Measurements from ENCODE around the gene GNG7. TPM values are rescaled to one million over a fixed set of nuclear protein-coding genes. Genes with fewer than 3 reads are reported as not detected.

Gene GNG7
- total RNA-seq, 1 experiment from 2014 or later = 7.7 TPM

- H3K79me1 ChIP-seq (ENCODE audit: insufficient read depth, low read depth, low read length, poor library complexity, severe bottlenecking) = no peaks in the 10 kb centered on the region
- H3K4me3 Mint-ChIP-seq = no peak overlapping the region
- H2BK12ac ChIP-seq (ENCODE audit: insufficient read length, low read depth, low read length) = no peak overlapping the region
- H3K27ac ChIP-seq (ENCODE audit: insufficient read length, low read depth, low read length) = no peak overlapping the region
- no peaks in the 10 kb centered on the region for H3K4me1 Mint-ChIP-seq
- H3K9ac ChIP-seq (ENCODE audit: extremely low read depth, insufficient read length, low read length) = no peak overlapping the region
- H3K23ac ChIP-seq (ENCODE audit: insufficient read length, low read depth, low read length) = no peak overlapping the region
- no peak overlapping the region for H2BK15ac ChIP-seq (ENCODE audit: low read depth, low read length)
- no peak overlapping the region for H2AK5ac ChIP-seq (ENCODE audit: insufficient read length, low read length)
- H3K56ac ChIP-seq (ENCODE audit: insufficient read length, low read depth, low read length) = no peak overlapping the region
- no peak overlapping the region for H3K4ac ChIP-seq (ENCODE audit: low read depth, low read length)
- H2BK20ac ChIP-seq (ENCODE audit: low read depth, low read length, poor library complexity, severe bottlenecking) = no peak overlapping the region
- H3K4me2 ChIP-seq (ENCODE audit: insufficient read depth, insufficient read length, low read length) = no peak overlapping the region
- H3K27ac Mint-ChIP-seq = no peak overlapping the region
- no peaks in the 10 kb centered on the region for H3K23me2 ChIP-seq (ENCODE audit: insufficient read length, low read depth, low read length, poor library complexity, severe bottlenecking)
- H3K9me3 ChIP-seq (ENCODE audit: control insufficient read depth, low read depth, low read length) = peaks cover 5% of the 10 kb centered on the region
- no peak overlapping the region for H3T11ph ChIP-seq (ENCODE audit: low read length)
- H2BK5ac ChIP-seq (ENCODE audit: insufficient read length, low read length) = no peak overlapping the region
- no peak overlapping the region for H3K14ac ChIP-seq (ENCODE audit: insufficient read depth, low read length)
- peak; percentile 58 for TF ChIP-seq CTCF (conservative IDR thresholded peaks at IDR 0.05)
- no peaks in the 10 kb centered on the region for H4K20me1 ChIP-seq (ENCODE audit: control insufficient read depth, insufficient read depth, insufficient read length)
- H4K8ac ChIP-seq (replicated peaks; ENCODE audit: insufficient read length, low read depth, low read length) = no peak overlapping the region
- no peaks in the 10 kb centered on the region for H3K4me1 ChIP-seq (ENCODE audit: insufficient read depth, low read length)
- no peak overlapping the region for H3K18ac ChIP-seq (ENCODE audit: insufficient read length, low read depth, low read length)
- no peak overlapping the region for H2AFZ ChIP-seq (ENCODE audit: low read length)
- no peaks in the 10 kb centered on the region for H3K79me2 ChIP-seq (ENCODE audit: insufficient read depth, low read length)
- H3K9me3 Mint-ChIP-seq = peaks cover 19 to 22% of the 10 kb centered on the region in 2 experiments
- no peak overlapping the region for H4K5ac ChIP-seq (ENCODE audit: insufficient read length, low read depth, low read length)
- H3K36me3 Mint-ChIP-seq (ENCODE audit: insufficient read depth in 1 of 3, low read depth in 3 of 3) = peaks cover 5 to 11% (median 5%) of the 10 kb centered on the region in 3 experiments; a peak in 6 of 7 replicates
- no peak for DNase-seq
- peaks cover 4% of the 10 kb centered on the region; the same call in 1 of the 2 replicates for H3K27me3 Mint-ChIP-seq (ENCODE audit: low read depth)
- no CpG with 5 or more reads among the region's 4 CpGs for WGBS (ENCODE audit: extremely low coverage, insufficient read length, low lambda C conversion rate)
- H4K91ac ChIP-seq (ENCODE audit: insufficient read length, low read depth, low read length) = no peak overlapping the region
- H2BK120ac ChIP-seq (ENCODE audit: low read depth, low read length, poor library complexity, severe bottlenecking) = no peak overlapping the region
- H3K27me3 ChIP-seq (ENCODE audit: insufficient read depth, low read length) = no peaks in the 10 kb centered on the region
These were observed 40.9 kb downstream of the GNG7 start for GRCh38 chr19:2661615-2662014.
